HEK293 (cell line): ENCODE measurements around the gene PKN3.

ENCODE experiments used
- GLIS1 ChIP-seq: fragments of 450-650 bp; formaldehyde crosslinking; IDR thresholded peaks from 2 replicates; pipeline ENCODE4 v1.5.1; 2016; ENCODE audit warnings: missing biosample characterization, missing genetic modification characterization
- KLF9 ChIP-seq: fragments of 450-650 bp; formaldehyde crosslinking; IDR thresholded peaks from 2 replicates; pipeline ENCODE4 v1.5.1; 2016; ENCODE audit warnings: missing biosample characterization, missing genetic modification characterization, low read depth
- PATZ1 ChIP-seq: fragments of 450-650 bp; formaldehyde crosslinking; IDR thresholded peaks from 2 replicates; pipeline ENCODE4 v1.5.1; 2016; ENCODE audit warnings: missing biosample characterization, missing genetic modification characterization
- PRDM10 ChIP-seq: fragments of 450-650 bp; formaldehyde crosslinking; IDR thresholded peaks from 2 replicates; pipeline ENCODE4 v1.5.1; 2016; ENCODE audit warnings: missing biosample characterization, missing genetic modification characterization
- PRDM4 ChIP-seq: fragments of 450-650 bp; formaldehyde crosslinking; IDR thresholded peaks from 2 replicates; pipeline ENCODE4 v1.5.1; 2017; ENCODE audit warnings: missing biosample characterization, missing genetic modification characterization
- SCRT1 ChIP-seq: fragments of 450-650 bp; formaldehyde crosslinking; IDR thresholded peaks from 2 replicates; pipeline ENCODE4 v1.5.1; 2016; ENCODE audit warnings: missing biosample characterization, missing genetic modification characterization, borderline replicate concordance
- ZBTB11 ChIP-seq: fragments of 450-650 bp; formaldehyde crosslinking; conservative IDR thresholded peaks from 2 replicates; pipeline ENCODE4 v1.5.1; 2016; ENCODE audit warnings: low read depth, missing biosample characterization, missing genetic modification characterization
- ZFP37 ChIP-seq: fragments of 450-650 bp; formaldehyde crosslinking; IDR thresholded peaks from 2 replicates; pipeline ENCODE4 v1.5.1; 2016; ENCODE audit warnings: missing biosample characterization, missing genetic modification characterization
- ZNF18 ChIP-seq: fragments of 450-650 bp; formaldehyde crosslinking; IDR thresholded peaks from 2 replicates; pipeline ENCODE4 v1.5.1; 2016; ENCODE audit warnings: missing biosample characterization, missing genetic modification characterization
- ZNF529 ChIP-seq: fragments of 450-650 bp; formaldehyde crosslinking; IDR thresholded peaks from 2 replicates; pipeline ENCODE4 v1.5.1; 2017; ENCODE audit warnings: missing genetic modification characterization, missing biosample characterization; ENCODE audit not compliant: insufficient replicate concordance
- ZNF658 ChIP-seq: fragments of 450-650 bp; formaldehyde crosslinking; IDR thresholded peaks from 2 replicates; pipeline ENCODE4; 2016; ENCODE audit warnings: missing biosample characterization, missing genetic modification characterization
- ZNF692 ChIP-seq: fragments of 450-650 bp; formaldehyde crosslinking; IDR thresholded peaks from 2 replicates; pipeline ENCODE4 v1.5.1; 2016; ENCODE audit warnings: missing biosample characterization, missing genetic modification characterization
- ZNF843 ChIP-seq: fragments of 450-650 bp; formaldehyde crosslinking; IDR thresholded peaks from 2 replicates; pipeline ENCODE4 v1.5.1; 2016; ENCODE audit warnings: missing biosample characterization, missing genetic modification characterization

PKN3 gene

GRCh38 chr9:128684325-128685199, 17.7 kb upstream of the PKN3 start (continued):
- TF ChIP-seq ZNF18 (tag by site-specific recombination): peak; percentile 98
- TF ChIP-seq SCRT1: peak; percentile 68
- TF ChIP-seq KLF9 (tag by site-specific recombination): 0 out of 2 replicates have a peak, but pooled peaks have one; percentile 28
- TF ChIP-seq ZNF658 (tag by site-specific recombination): no peak
- TF ChIP-seq ZNF692 (tag by site-specific recombination): 0 out of 2 replicates have a peak, but pooled peaks have one; percentile 21
- 0 out of 2 replicates have a peak, but pooled peaks have one; percentile 46 for TF ChIP-seq ZFP37 (tag by site-specific recombination)
- peak; percentile 84 for TF ChIP-seq GLIS1
- TF ChIP-seq ZBTB11: peak; percentile 27; the same call in 1 of the 2 replicates
- peak; percentile 93 for TF ChIP-seq PATZ1
- no peak for TF ChIP-seq ZNF529 (tag by site-specific recombination)
- peak; percentile 83 for TF ChIP-seq PRDM4
- peak; percentile 86 for TF ChIP-seq PRDM10
- TF ChIP-seq ZNF843 (tag by site-specific recombination): 0 out of 2 replicates have a peak, but pooled peaks have one; percentile 25
- TF ChIP-seq, all 188 proteins: peak for 45
